Muscle layer of colon (tissue), 2 donors: ENCODE data around the gene SLC35E3.

Experiments
- H3K27ac ChIP-seq: one replicate; pipeline ENCODE4 v1.7.0; 2013; ENCODE audit warnings: low read depth, mild to moderate bottlenecking, low read length, moderate library complexity
- H3K27me3 ChIP-seq, 2 donors: one replicate each; pipeline ENCODE4 v1.7.0; 2013; ENCODE audit warnings: low read length in 2 of 2, mild to moderate bottlenecking in 2 of 2; ENCODE audit not compliant: insufficient read depth in 2 of 2, control insufficient read depth in 1 of 2
- H3K36me3 ChIP-seq: one replicate; pipeline ENCODE4 v1.7.0; 2013; ENCODE audit warnings: mild to moderate bottlenecking, low read length; ENCODE audit not compliant: insufficient read depth
- H3K4me1 ChIP-seq: one replicate; pipeline ENCODE4 v1.7.0; 2013; ENCODE audit warnings: mild to moderate bottlenecking, low read length; ENCODE audit not compliant: insufficient read depth
- H3K4me3 ChIP-seq, 2 donors: one replicate each; pipeline ENCODE4 v1.7.0; 2013; ENCODE audit warnings: low read length in 2 of 2, low read depth in 1 of 2, mild to moderate bottlenecking in 1 of 2, moderate library complexity in 1 of 2
- H3K9ac ChIP-seq: one replicate; pipeline ENCODE4 v1.7.0; 2013; ENCODE audit warnings: low read length
- H3K9me3 ChIP-seq: one replicate; pipeline ENCODE4 v1.7.0; 2013; ENCODE audit warnings: mild to moderate bottlenecking, low read length
- donor health status: abdominal sarcoma.
- donor health status: Adenocarcinoma of cecum.

The SLC35E3 gene

GRCh38 chr12:68771223-68771925 is 25.4 kb downstream of the SLC35E3 start:
- H3K36me3 ChIP-seq, result peaks cover 4% of the 10 kb centered on the region
- H3K9ac ChIP-seq, result no peak overlapping the region
- H3K27ac ChIP-seq, result no peak overlapping the region
- no peak overlapping the region for H3K4me3 ChIP-seq
- no peaks in the 10 kb centered on the region for H3K27me3 ChIP-seq
- H3K9me3 ChIP-seq, result no peaks in the 10 kb centered on the region
- H3K4me1 ChIP-seq, result no peaks in the 10 kb centered on the region

DNA sequence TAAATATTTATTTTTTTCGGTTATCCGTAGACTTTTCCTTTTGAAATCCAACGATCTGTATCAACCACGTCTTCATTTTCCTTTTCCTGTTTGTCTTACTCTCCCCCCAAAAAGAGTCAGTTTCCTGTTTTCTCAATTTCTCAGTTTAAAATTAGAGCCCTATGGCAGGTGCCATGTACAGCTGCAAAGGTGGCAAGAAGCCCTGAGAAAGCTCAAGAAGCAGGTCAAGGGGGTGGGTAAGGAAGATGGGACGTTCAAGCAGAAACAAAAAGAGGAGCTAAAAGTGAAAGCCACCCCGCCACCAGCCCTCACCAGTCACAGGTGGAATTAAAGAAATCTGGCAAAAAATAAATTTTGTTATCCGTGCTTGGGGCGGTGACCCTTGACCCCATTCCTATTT is 26.7 kb downstream of the SLC35E3 start:
- H3K36me3 ChIP-seq, result no peaks in the 10 kb centered on the region
- no peaks in the 10 kb centered on the region for H3K4me1 ChIP-seq
- H3K27me3 ChIP-seq, result no peaks in the 10 kb centered on the region
- no peaks in the 10 kb centered on the region for H3K9me3 ChIP-seq
- H3K4me3 ChIP-seq, result no peak overlapping the region
- no peak overlapping the region for H3K27ac ChIP-seq
- no peak overlapping the region for H3K9ac ChIP-seq

DNA sequence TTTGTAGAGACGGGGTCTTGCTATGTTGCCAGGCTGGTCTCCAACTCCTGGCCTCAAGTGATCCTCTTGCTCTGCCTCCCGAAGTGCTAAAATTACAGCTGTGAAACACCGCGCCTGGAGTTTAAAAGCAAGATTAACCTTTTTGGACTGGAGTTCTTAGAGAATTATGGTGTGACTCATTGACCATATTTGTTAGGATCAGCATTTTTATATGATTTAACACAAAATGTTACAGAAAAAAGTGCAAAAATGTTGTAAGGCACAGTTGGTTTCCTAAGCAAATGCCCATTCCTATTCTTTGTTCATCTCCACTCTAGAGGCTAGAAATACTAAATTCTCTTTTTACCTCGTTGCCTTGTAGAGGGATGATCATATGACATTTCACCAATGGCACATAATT is 27.6 kb downstream of the SLC35E3 start:
- H3K9me3 ChIP-seq, result no peaks in the 10 kb centered on the region
- no peak overlapping the region for H3K27ac ChIP-seq
- no peak overlapping the region for H3K9ac ChIP-seq
- no peaks in the 10 kb centered on the region for H3K36me3 ChIP-seq
- H3K4me3 ChIP-seq, result no peak overlapping the region
- no peaks in the 10 kb centered on the region for H3K4me1 ChIP-seq
- no peaks in the 10 kb centered on the region for H3K27me3 ChIP-seq

DNA sequence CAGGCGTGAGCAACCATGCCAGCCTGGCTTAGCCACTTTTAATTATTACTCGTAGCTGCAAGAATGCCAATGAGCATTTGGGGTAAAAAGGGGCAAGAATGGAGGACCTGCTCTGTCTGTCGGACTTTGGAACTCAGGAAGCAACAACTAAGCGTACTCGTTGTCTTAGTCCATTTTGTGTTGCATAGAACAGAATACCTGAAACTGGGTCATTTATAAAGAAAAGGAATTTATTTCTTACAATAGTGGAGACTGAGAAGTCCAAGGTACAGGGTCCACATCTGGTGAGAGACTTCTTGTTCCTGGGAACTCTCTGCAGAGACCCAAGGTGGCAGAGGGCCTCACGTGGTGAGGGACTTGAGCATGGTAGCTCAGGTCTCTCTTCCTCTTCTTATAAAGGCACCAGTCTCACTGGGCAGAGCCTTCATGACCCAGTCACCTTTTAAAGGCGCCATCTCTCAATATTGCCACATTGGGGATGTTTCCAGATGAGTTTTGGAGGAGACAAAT is 29.2 kb downstream of the SLC35E3 start:
- Histone ChIP-seq H3K4me3 (no peak overlapping the region), H3K9ac (no peak overlapping the region), H3K27ac (no peak overlapping the region), H3K27me3 (no peaks in the 10 kb centered on the region), H3K36me3 (no peaks in the 10 kb centered on the region), H3K9me3 (no peaks in the 10 kb centered on the region), H3K4me1 (no peaks in the 10 kb centered on the region)

DNA sequence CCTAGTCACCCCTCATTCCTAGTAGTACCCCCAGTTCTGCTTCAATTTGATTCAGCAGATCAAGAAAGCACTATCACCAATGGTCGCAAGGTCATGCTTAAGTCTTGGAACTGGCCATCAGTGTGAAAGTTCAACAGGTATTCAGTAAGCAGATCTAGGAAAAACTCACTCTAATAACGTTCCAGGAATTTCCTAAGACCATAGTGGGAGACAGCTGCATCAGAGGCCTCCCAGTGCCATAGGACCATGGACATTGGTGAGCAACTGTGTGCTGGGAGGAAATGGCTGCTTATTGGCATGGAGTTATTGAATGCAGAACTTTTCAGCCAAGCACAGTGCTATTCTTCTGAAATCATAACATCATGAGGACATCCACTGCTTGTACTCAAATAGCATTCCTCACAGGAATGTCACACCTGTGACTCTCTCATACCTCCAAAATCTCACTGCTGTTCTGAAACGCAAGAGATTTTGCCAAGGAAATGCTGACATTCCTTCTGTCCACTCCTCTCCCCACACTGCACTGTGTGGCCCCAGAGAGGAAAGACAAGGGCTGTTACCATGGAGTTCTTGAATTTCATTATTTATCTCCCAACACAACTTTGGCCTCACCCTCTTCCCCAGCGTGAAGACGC is 31.1 kb downstream of the SLC35E3 start:
- Histone ChIP-seq H3K27ac (no peak overlapping the region), H3K9me3 (no peaks in the 10 kb centered on the region), H3K27me3 (no peaks in the 10 kb centered on the region), H3K36me3 (no peaks in the 10 kb centered on the region), H3K4me3 (no peak overlapping the region), H3K4me1 (no peaks in the 10 kb centered on the region), H3K9ac (no peak overlapping the region)

DNA sequence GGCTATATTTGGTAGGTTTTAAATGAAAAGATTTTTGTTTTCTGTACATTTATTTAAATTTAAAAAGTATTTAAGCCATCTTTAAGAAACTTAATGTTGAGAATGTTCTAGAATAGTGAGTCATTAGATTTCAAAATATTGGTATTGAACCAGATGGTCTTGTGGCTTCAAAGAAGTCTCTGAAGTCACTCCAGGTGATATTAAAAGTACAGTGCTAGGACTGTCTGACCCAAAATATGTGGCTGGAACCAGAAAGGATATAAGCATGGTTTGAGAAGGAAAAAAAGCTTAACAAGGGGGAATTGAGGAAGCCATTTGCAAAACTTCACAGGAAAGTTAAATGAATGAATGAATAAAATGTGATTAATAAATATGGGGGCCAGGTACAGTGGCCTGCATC is 33.3 kb downstream of the SLC35E3 start:
- no peaks in the 10 kb centered on the region for H3K27me3 ChIP-seq
- H3K9ac ChIP-seq, result no peak overlapping the region
- H3K36me3 ChIP-seq, result no peaks in the 10 kb centered on the region
- H3K4me1 ChIP-seq, result no peaks in the 10 kb centered on the region
- H3K9me3 ChIP-seq, result no peaks in the 10 kb centered on the region
- H3K27ac ChIP-seq, result no peak overlapping the region
- no peak overlapping the region for H3K4me3 ChIP-seq

DNA sequence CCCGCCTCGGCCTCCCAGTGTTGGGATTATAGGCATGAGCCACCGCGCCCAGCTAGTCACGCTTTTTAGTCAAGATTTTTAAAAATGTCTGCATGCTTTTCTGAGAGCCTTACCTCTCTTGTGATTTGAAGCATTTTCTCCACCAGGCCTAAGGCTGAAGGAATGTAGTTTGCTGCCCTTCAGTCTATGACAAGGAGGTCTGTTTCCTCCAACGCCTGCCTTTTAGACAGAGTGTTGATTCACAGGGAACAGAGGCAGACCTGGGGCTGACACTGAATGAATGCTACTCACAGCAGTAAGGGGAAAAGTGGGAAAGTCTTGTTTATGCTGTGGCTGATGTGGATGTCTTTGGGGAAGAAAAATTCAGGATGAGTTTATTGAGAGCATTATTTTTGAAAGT is 34.8 kb downstream of the SLC35E3 start:
- Histone ChIP-seq H3K4me3 (no peak overlapping the region), H3K9me3 (no peaks in the 10 kb centered on the region), H3K27ac (no peak overlapping the region), H3K27me3 (no peaks in the 10 kb centered on the region), H3K4me1 (no peaks in the 10 kb centered on the region), H3K36me3 (no peaks in the 10 kb centered on the region), H3K9ac (no peak overlapping the region)

DNA sequence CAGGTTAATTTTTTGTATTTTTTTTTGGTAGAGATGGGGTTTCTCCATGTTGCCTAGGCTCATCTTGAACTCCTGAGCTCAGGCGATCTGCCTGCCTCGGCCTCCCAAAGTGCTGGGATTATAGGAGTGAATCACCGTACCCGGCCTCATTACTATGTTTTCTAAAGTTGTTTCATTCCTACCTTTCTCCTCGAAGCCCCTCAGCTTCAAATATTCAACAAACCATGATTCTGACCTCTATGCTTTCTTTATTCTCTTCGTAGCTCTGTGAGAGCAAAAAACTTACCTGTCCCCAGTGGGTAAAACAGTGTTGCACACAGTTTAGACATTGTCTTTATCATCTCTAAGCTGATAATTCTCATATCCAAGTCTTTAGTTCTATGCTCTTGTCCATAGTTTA is 35.8 kb downstream of the SLC35E3 start:
- Histone ChIP-seq H3K27me3 (no peaks in the 10 kb centered on the region), H3K4me3 (no peak overlapping the region), H3K36me3 (no peaks in the 10 kb centered on the region), H3K9me3 (no peaks in the 10 kb centered on the region), H3K9ac (no peak overlapping the region), H3K27ac (no peak overlapping the region), H3K4me1 (no peaks in the 10 kb centered on the region)

- Histone ChIP-seq H3K36me3 (no peaks in the 10 kb centered on the region), H3K9me3 (no peaks in the 10 kb centered on the region), H3K9ac (no peak overlapping the region), H3K4me3 (no peak overlapping the region), H3K27me3 (no peaks in the 10 kb centered on the region), H3K4me1 (no peaks in the 10 kb centered on the region), H3K27ac (no peak overlapping the region)
These were observed 38.0 kb downstream of the SLC35E3 start for GRCh38 chr12:68784015-68784414.

- Histone ChIP-seq H3K9me3 (no peaks in the 10 kb centered on the region), H3K27ac (no peak overlapping the region), H3K9ac (no peak overlapping the region), H3K36me3 (no peaks in the 10 kb centered on the region), H3K4me3 (no peak overlapping the region), H3K4me1 (no peaks in the 10 kb centered on the region), H3K27me3 (no peaks in the 10 kb centered on the region)
These were observed 39.4 kb downstream of the SLC35E3 start for GRCh38 chr12:68785358-68785757.

GRCh38 chr12:68785823-68786222 is 39.8 kb downstream of the SLC35E3 start:
- no peaks in the 10 kb centered on the region for H3K4me1 ChIP-seq
- H3K4me3 ChIP-seq, result no peak overlapping the region
- H3K9me3 ChIP-seq, result no peaks in the 10 kb centered on the region
- no peaks in the 10 kb centered on the region for H3K36me3 ChIP-seq
- H3K9ac ChIP-seq, result no peak overlapping the region
- H3K27ac ChIP-seq, result no peak overlapping the region
- no peaks in the 10 kb centered on the region for H3K27me3 ChIP-seq

DNA sequence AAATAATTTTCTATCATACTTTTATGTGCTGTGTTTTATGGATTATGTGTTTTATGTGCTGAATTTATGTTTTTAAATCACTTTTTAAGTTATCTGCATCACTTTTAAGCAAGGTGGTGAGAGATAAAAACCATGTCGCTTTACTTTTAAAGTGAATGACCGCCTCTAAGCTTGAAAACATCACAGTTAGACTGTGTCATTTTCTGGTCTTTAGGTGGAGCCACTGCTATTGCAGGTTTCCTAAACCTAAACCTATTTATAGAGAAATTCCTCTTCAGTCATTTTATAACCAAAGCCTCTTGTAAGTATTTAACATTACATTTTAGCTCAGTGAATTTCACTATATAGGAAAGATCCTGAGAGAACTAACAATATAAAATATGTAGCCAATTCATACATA is 41.0 kb downstream of the SLC35E3 start:
- no peak overlapping the region for H3K27ac ChIP-seq
- no peak overlapping the region for H3K9ac ChIP-seq
- H3K27me3 ChIP-seq, result no peaks in the 10 kb centered on the region
- no peaks in the 10 kb centered on the region for H3K9me3 ChIP-seq
- no peaks in the 10 kb centered on the region for H3K4me1 ChIP-seq
- H3K4me3 ChIP-seq, result no peak overlapping the region
- H3K36me3 ChIP-seq, result no peaks in the 10 kb centered on the region
